Keratinocyte (primary cell): ENCODE data around the gene DDI1.

ENCODE experiments used
- EZH2 ChIP-seq: IDR thresholded peaks from one replicate; pipeline ENCODE4 v1.6.1; 2012; ENCODE audit warnings: inconsistent platforms, mild to moderate bottlenecking, low read length, moderate library complexity
- TF ChIP-seq, protein P1 (sequence below), 3 experiments: IDR thresholded peaks in 1 of 3; conservative IDR thresholded peaks in 1 of 3; optimal IDR thresholded peaks in 1 of 3; 2 replicates in 2 of 3; 3 replicates in 1 of 3; pipeline versions ENCODE3 to v1.5.1; 2011; ENCODE audit warnings: low read length in 3 of 3, mild to moderate bottlenecking in 3 of 3, moderate library complexity in 2 of 3, control low read depth in 1 of 3, inconsistent platforms in 1 of 3; ENCODE audit not compliant: insufficient read depth in 2 of 3; ENCODE audit errors: extremely low read depth in 1 of 3

DNA sequence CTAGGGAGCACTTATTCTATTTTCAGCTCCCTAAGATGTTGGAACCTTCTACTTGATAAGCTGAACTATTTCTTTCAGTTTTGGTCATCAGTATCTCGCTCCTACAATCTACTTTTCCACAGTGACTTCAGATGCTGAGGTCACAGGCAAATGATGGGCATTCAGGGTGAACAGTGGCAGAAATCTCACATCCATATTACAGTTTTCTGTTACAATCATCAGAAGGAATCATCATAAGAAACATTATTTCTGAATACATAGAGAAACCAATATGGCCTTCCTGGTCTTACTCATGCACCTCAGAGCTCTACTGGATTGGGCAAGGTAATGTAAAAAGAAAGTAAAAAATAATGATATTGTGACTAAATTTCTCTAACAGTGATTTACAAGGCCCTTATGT is 39.4 kb upstream of the DDI1 start:
- TF ChIP-seq, protein P1, sequence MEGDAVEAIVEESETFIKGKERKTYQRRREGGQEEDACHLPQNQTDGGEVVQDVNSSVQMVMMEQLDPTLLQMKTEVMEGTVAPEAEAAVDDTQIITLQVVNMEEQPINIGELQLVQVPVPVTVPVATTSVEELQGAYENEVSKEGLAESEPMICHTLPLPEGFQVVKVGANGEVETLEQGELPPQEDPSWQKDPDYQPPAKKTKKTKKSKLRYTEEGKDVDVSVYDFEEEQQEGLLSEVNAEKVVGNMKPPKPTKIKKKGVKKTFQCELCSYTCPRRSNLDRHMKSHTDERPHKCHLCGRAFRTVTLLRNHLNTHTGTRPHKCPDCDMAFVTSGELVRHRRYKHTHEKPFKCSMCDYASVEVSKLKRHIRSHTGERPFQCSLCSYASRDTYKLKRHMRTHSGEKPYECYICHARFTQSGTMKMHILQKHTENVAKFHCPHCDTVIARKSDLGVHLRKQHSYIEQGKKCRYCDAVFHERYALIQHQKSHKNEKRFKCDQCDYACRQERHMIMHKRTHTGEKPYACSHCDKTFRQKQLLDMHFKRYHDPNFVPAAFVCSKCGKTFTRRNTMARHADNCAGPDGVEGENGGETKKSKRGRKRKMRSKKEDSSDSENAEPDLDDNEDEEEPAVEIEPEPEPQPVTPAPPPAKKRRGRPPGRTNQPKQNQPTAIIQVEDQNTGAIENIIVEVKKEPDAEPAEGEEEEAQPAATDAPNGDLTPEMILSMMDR (optimal IDR thresholded peaks at IDR 0.05 in 1 of 3, IDR thresholded peaks at IDR 0.05 in 1 of 3, conservative IDR thresholded peaks at IDR 0.05 in 1 of 3; ENCODE audit: extremely low read depth in 1 of 3, insufficient read depth in 2 of 3, low read length in 3 of 3) = no peak
- no peak for TF ChIP-seq EZH2
